MM.1S (cell line): ENCODE results near the gene FAM118B.
A peak's percentile ranks its signal among the peaks of the same experiment; 100 is the strongest.

Source experiments
- DNase-seq: peaks from one replicate; pipeline ENCODE4 v3.0.0-alpha.2; 2015
- H2AFZ ChIP-seq: fragments of 300-600 bp; sonication (generic); 2 replicates; pipeline ENCODE4 v1.6.0; 2016; ENCODE audit warnings: antibody characterized with exemption, low read length
- H3F3A ChIP-seq: fragments of 300-600 bp; sonication (generic); 2 replicates; pipeline ENCODE4 v1.6.1; 2016; ENCODE audit warnings: mild to moderate bottlenecking, antibody characterized with exemption, low read length, moderate library complexity, mixed read lengths; ENCODE audit not compliant: insufficient read depth
- H3K27ac ChIP-seq: fragments of 300-600 bp; sonication (generic); 2 replicates; pipeline ENCODE4 v1.5.1; 2016; ENCODE audit warnings: mild to moderate bottlenecking, low read length
- H3K27me3 ChIP-seq: fragments of 300-600 bp; sonication (generic); replicated peaks from 2 replicates; pipeline ENCODE4 v1.6.0; 2016; ENCODE audit warnings: low read length; ENCODE audit not compliant: insufficient read depth
- H3K36me3 ChIP-seq: fragments of 300-600 bp; sonication (generic); replicated peaks from 2 replicates; pipeline ENCODE4 v1.6.1; 2016; ENCODE audit warnings: mild to moderate bottlenecking, low read length, mixed read lengths; ENCODE audit not compliant: insufficient read depth
- H3K4me1 ChIP-seq: fragments of 300-600 bp; sonication (generic); 2 replicates; pipeline ENCODE4 v1.6.1; 2016; ENCODE audit warnings: low read length, mixed read lengths
- H3K4me2 ChIP-seq: fragments of 300-600 bp; sonication (generic); 2 replicates; pipeline ENCODE4 v1.6.0; 2016; ENCODE audit warnings: low read depth, low read length
- H3K4me3 ChIP-seq: fragments of 300-600 bp; sonication (generic); 2 replicates; pipeline ENCODE4 v1.5.1; 2016; ENCODE audit warnings: low read length, mixed read lengths
- H3K79me2 ChIP-seq: fragments of 300-600 bp; sonication (generic); 2 replicates; pipeline ENCODE4 v1.6.1; 2016; ENCODE audit warnings: mixed run types, low read length, mixed read lengths
- H3K9ac ChIP-seq: fragments of 300-600 bp; sonication (generic); 2 replicates; pipeline ENCODE4 v1.6.1; 2016; ENCODE audit warnings: low read length, mixed read lengths
- H3K9me2 ChIP-seq: fragments of 300-600 bp; sonication (generic); replicated peaks from 2 replicates; pipeline ENCODE4 v1.6.1; 2016; ENCODE audit warnings: mild to moderate bottlenecking, low read length, mixed read lengths; ENCODE audit not compliant: insufficient read depth
- H3K9me3 ChIP-seq: fragments of 300-600 bp; sonication (generic); replicated peaks from 2 replicates; pipeline ENCODE4 v1.6.1; 2016; ENCODE audit warnings: mild to moderate bottlenecking, low read length, mixed read lengths; ENCODE audit not compliant: insufficient read depth
- H4K20me1 ChIP-seq: fragments of 300-600 bp; sonication (generic); 2 replicates; pipeline ENCODE4 v1.6.1; 2016; ENCODE audit warnings: mild to moderate bottlenecking, low read length, moderate library complexity, mixed read lengths; ENCODE audit not compliant: insufficient read depth
- EZH2 ChIP-seq: fragments of 300-600 bp; sonication (generic); optimal IDR thresholded peaks from 2 replicates; pipeline ENCODE3; 2017; ENCODE audit warnings: low read depth, mild to moderate bottlenecking, antibody characterized with exemption, low read length, mixed read lengths
- EZH2phosphoT487 ChIP-seq: fragments of 300-600 bp; sonication (generic); IDR thresholded peaks from 2 replicates; pipeline ENCODE4 v1.6.1; 2018; ENCODE audit warnings: antibody characterized with exemption, low read length
- TF ChIP-seq, protein P1 (sequence below): fragments of 300-600 bp; sonication (generic); IDR thresholded peaks from 2 replicates; pipeline ENCODE4 v1.5.1; 2016; ENCODE audit warnings: antibody characterized with exemption, low read length, mixed read lengths

FAM118B gene

DNA sequence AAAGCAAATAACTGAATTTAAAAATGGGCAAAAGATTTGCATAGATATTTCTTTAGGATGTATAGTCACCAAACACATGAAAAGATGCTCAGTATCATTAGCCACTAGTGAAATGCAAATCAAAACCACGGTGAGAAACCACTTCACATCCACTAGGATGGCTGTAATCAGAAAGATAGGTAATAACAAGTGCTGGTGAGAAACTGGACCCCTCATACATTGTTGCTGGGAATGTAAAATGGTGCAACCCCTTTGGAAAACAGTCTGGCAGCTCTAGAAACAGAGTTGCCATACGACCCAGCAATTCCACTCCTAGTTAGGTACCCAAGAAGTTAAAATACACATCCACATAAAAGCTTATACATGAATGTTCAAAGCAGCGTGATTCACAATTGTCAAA lies 16.5 kb upstream of the FAM118B start:
- no peak for DNase-seq
- peaks cover 31% of the 10 kb centered on the region for H3K4me1 ChIP-seq
- H4K20me1 ChIP-seq, result no peaks in the 10 kb centered on the region
- peaks cover 34% of the 10 kb centered on the region for H3F3A ChIP-seq
- TF ChIP-seq, protein P1, sequence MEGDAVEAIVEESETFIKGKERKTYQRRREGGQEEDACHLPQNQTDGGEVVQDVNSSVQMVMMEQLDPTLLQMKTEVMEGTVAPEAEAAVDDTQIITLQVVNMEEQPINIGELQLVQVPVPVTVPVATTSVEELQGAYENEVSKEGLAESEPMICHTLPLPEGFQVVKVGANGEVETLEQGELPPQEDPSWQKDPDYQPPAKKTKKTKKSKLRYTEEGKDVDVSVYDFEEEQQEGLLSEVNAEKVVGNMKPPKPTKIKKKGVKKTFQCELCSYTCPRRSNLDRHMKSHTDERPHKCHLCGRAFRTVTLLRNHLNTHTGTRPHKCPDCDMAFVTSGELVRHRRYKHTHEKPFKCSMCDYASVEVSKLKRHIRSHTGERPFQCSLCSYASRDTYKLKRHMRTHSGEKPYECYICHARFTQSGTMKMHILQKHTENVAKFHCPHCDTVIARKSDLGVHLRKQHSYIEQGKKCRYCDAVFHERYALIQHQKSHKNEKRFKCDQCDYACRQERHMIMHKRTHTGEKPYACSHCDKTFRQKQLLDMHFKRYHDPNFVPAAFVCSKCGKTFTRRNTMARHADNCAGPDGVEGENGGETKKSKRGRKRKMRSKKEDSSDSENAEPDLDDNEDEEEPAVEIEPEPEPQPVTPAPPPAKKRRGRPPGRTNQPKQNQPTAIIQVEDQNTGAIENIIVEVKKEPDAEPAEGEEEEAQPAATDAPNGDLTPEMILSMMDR, result no peak
- TF ChIP-seq EZH2phosphoT487, result no peak
- no peak for TF ChIP-seq EZH2
- H3K4me2 ChIP-seq, result no peak overlapping the region
- no peaks in the 10 kb centered on the region for H3K9me3 ChIP-seq
- H3K9me2 ChIP-seq, result no peaks in the 10 kb centered on the region
- no peak overlapping the region for H2AFZ ChIP-seq
- peaks cover 20% of the 10 kb centered on the region for H3K79me2 ChIP-seq
- no peak overlapping the region for H3K4me3 ChIP-seq
- H3K27ac ChIP-seq, result no peak overlapping the region
- no peak overlapping the region for H3K9ac ChIP-seq
- H3K27me3 ChIP-seq, result no peaks in the 10 kb centered on the region
- H3K36me3 ChIP-seq, result peaks cover 6% of the 10 kb centered on the region; the same call in 1 of the 2 replicates

DNA sequence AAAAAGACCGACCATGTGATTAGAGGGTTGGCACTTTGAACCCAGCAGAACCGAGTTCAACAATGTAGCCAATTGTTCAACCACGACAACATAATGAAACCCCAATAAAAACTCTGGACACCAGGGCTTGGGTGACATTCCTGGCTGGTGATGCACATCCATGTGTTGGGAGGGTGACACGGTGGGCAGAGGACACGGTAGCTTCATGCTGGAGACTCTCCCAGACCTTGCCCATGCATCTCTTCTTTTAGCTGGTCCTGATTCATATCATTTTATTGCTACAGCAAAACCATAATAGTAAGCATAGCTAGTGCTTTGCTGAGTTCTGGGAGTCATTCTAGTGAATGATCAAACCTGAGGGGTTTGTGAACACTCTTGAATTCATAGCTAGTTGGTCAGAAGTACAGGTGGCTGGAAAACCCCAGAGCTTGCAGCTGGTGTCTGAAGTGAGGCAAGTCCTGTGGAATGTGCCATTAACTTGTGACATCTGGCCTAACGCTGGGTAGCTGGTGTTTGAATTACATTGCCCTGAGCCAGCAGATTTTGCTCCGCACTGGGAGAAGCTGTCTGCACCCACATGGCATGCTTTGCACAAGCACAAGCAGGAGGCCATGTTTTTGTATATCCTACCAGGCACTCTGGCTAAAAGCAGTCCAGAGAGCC lies 14.2 kb upstream of the FAM118B start:
- Histone ChIP-seq H4K20me1 (no peaks in the 10 kb centered on the region), H3K27ac (peak overlapping the region; percentile 98), H3K79me2 (peaks cover 32% of the 10 kb centered on the region), H3K9me3 (no peaks in the 10 kb centered on the region), H3K9me2 (no peaks in the 10 kb centered on the region), H3K4me3 (no peak overlapping the region), H3K27me3 (no peaks in the 10 kb centered on the region), H3F3A (peaks cover 24% of the 10 kb centered on the region), H3K4me1 (peaks cover 22% of the 10 kb centered on the region), H3K36me3 (peaks cover 14% of the 10 kb centered on the region; the same call in 1 of the 2 replicates), H2AFZ (peak overlapping the region; percentile 34; the same call in 1 of the 2 replicates), H3K4me2 (peak overlapping the region; percentile 27; the same call in 1 of the 2 replicates), H3K9ac (peak overlapping the region; percentile 56)
- DNase-seq, result peak; percentile 96
- TF ChIP-seq EZH2 (no peak), EZH2phosphoT487 (no peak)
- TF ChIP-seq, protein P1, result no peak

DNA sequence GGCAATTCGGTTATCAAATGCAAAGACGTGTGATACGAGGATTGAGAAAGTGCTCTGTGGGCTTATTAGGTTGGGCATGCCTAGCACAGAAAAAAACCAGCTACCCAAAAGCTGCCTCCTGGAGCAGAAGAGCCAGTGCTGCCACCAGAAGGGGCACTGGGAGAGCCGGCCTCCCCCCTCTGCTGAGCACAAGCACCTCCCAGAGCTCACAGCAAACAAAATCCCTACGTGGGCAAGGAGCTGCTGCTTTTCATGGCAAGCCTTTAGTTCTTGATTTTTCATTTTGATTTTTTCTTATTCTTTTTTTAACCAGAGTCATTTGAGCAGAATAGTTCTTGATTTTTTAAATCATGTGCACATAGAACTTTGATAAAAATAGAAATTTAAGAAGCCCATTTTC lies 12.9 kb upstream of the FAM118B start:
- Histone ChIP-seq H3K27ac (peak overlapping the region; percentile 98), H3K4me1 (peaks cover 22% of the 10 kb centered on the region), H4K20me1 (no peaks in the 10 kb centered on the region), H3K27me3 (no peaks in the 10 kb centered on the region), H3K36me3 (peaks cover 14% of the 10 kb centered on the region; the same call in 1 of the 2 replicates), H3K4me2 (no peak overlapping the region), H3K9me3 (no peaks in the 10 kb centered on the region), H3F3A (peaks cover 24% of the 10 kb centered on the region), H2AFZ (no peak overlapping the region), H3K9me2 (no peaks in the 10 kb centered on the region), H3K9ac (no peak overlapping the region), H3K79me2 (peaks cover 28% of the 10 kb centered on the region), H3K4me3 (no peak overlapping the region)
- TF ChIP-seq EZH2phosphoT487, result no peak
- no peak for TF ChIP-seq EZH2
- TF ChIP-seq, protein P1, result no peak
- no peak for DNase-seq
